DOHH2 (cell line): Measurements from ENCODE around the gene BATF3.

Experiments used
- EZH2phosphoT487 ChIP-seq: fragments of 200-600 bp; sonication (generic); IDR thresholded peaks from 2 replicates; pipeline ENCODE4 v1.6.1; 2017; ENCODE audit warnings: borderline replicate concordance, mild to moderate bottlenecking, antibody characterized with exemption, low read length, moderate library complexity, mixed read lengths
- TF ChIP-seq, protein P1 (sequence below): fragments of 200-600 bp; sonication (generic); IDR thresholded peaks from one replicate; pipeline ENCODE4 v1.5.1; 2014; ENCODE audit warnings: antibody characterized with exemption, mild to moderate bottlenecking, low read depth, low read length; ENCODE audit not compliant: poor library complexity, severe bottlenecking

DNA sequence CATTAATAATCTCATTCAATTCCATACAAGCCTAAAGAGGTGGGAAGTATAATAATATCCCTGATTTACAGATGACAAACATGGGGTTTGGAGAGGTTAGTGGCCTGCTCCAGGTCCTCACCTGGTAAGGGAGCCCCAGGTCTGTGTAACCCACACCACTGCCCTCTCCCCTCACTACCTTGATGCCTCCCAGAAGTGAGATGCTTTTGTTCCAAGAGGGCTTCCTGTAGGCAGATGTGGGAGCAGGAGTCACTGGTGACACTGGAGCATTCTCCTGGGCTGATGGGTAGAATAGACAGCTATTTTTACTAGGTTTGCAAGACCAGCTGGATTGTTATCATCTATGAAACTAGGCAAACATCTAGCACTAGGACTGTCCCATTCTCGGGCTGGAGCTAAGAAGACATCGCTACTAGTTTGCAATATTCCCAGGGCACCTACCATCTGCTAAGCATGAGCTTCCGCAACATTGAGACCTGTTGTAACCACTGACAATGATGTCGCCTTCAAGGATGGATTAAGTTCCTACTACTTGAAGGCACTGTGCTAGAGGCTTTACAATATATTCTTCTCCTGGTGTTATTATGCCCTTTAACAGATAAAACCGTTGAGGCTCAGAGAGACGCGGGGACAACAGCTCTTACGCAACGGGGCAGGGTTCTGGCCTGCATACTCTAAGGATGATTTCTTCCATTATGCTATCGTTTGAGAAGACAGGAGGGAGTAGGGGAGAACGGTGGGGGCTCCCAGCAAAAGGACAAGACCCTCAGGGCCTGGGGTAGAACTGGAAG is 35.0 kb downstream of the BATF3 start:
- TF ChIP-seq, protein P1, sequence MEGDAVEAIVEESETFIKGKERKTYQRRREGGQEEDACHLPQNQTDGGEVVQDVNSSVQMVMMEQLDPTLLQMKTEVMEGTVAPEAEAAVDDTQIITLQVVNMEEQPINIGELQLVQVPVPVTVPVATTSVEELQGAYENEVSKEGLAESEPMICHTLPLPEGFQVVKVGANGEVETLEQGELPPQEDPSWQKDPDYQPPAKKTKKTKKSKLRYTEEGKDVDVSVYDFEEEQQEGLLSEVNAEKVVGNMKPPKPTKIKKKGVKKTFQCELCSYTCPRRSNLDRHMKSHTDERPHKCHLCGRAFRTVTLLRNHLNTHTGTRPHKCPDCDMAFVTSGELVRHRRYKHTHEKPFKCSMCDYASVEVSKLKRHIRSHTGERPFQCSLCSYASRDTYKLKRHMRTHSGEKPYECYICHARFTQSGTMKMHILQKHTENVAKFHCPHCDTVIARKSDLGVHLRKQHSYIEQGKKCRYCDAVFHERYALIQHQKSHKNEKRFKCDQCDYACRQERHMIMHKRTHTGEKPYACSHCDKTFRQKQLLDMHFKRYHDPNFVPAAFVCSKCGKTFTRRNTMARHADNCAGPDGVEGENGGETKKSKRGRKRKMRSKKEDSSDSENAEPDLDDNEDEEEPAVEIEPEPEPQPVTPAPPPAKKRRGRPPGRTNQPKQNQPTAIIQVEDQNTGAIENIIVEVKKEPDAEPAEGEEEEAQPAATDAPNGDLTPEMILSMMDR = no peak
- TF ChIP-seq EZH2phosphoT487 = no peak
